Measurements from ENCODE around the gene ACP4. TPM values are rescaled to one million over a fixed set of nuclear protein-coding genes. Genes with fewer than 3 reads are reported as not detected.
"Not testable (repeated sequence)": the region's sequence is repeated elsewhere in the genome, so short reads cannot be mapped to it uniquely, and the experiment has no call there.

Gene ACP4
- total and polyA plus RNA-seq, 2 donors, result not detected

- H3K36me3 ChIP-seq (ENCODE audit: control insufficient read depth in 2 of 2, insufficient read depth in 2 of 2, low read length in 1 of 2); H3K27ac ChIP-seq (ENCODE audit: low read depth in 1 of 2, low read length in 1 of 2); H3K4me3 ChIP-seq (ENCODE audit: low read length in 2 of 2); H3K9me3 ChIP-seq (ENCODE audit: control insufficient read depth in 2 of 2, insufficient read depth in 1 of 2, low read length in 1 of 2); DNase-seq (ENCODE audit: low read depth in 6 of 9, low spot score in 9 of 9); H3K27me3 ChIP-seq (ENCODE audit: control insufficient read depth in 2 of 2, insufficient read depth in 1 of 2, low read length in 1 of 2); H3K4me1 ChIP-seq (ENCODE audit: control insufficient read depth in 2 of 2, insufficient read depth in 2 of 2, low read length in 2 of 2): not testable (repeated sequence)
- 95% methylated on average over 3 of the region's 3 CpGs for WGBS
Observed at GRCh38 chr19:50757624-50758023, 32.6 kb upstream of the ACP4 start.

GRCh38 chr19:50759076-50759475, 31.1 kb upstream of the ACP4 start:
- 88% methylated on average over 18 of the region's 18 CpGs for WGBS
- H3K27me3 ChIP-seq (ENCODE audit: control insufficient read depth in 2 of 2, insufficient read depth in 1 of 2, low read length in 1 of 2); H3K4me1 ChIP-seq (ENCODE audit: control insufficient read depth in 2 of 2, insufficient read depth in 2 of 2, low read length in 2 of 2): not testable (repeated sequence)

GRCh38 chr19:50759886-50760285, 30.3 kb upstream of the ACP4 start:
- Histone ChIP-seq H3K4me3 (ENCODE audit: low read length in 2 of 2) (no peak overlapping the region), H3K4me1 (ENCODE audit: control insufficient read depth in 2 of 2, insufficient read depth in 2 of 2, low read length in 2 of 2) (no peaks in the 10 kb centered on the region), H3K27me3 (ENCODE audit: control insufficient read depth in 2 of 2, insufficient read depth in 1 of 2, low read length in 1 of 2) (peaks cover 0 to 2% of the 10 kb centered on the region in 2 donors), H3K36me3 (ENCODE audit: control insufficient read depth in 2 of 2, insufficient read depth in 2 of 2, low read length in 1 of 2) (no peaks in the 10 kb centered on the region), H3K27ac (ENCODE audit: low read depth in 1 of 2, low read length in 1 of 2) (no peak overlapping the region), H3K9me3 (ENCODE audit: control insufficient read depth in 2 of 2, insufficient read depth in 1 of 2, low read length in 1 of 2) (no peaks in the 10 kb centered on the region)
- no peak for DNase-seq (ENCODE audit: low read depth in 6 of 9, low spot score in 9 of 9)
- WGBS, result 90% methylated on average over 4 of the region's 4 CpGs

More at GRCh38 chr19:50759076-50759475, 31.1 kb upstream of the ACP4 start:
- H3K27ac ChIP-seq (ENCODE audit: low read depth in 1 of 2, low read length in 1 of 2); H3K9me3 ChIP-seq (ENCODE audit: control insufficient read depth in 2 of 2, insufficient read depth in 1 of 2, low read length in 1 of 2); H3K4me3 ChIP-seq (ENCODE audit: low read length in 2 of 2); H3K36me3 ChIP-seq (ENCODE audit: control insufficient read depth in 2 of 2, insufficient read depth in 2 of 2, low read length in 1 of 2); DNase-seq (ENCODE audit: low read depth in 6 of 9, low spot score in 9 of 9): not testable (repeated sequence)

- not testable (repeated sequence) for H3K4me1 ChIP-seq (ENCODE audit: control insufficient read depth in 2 of 2, insufficient read depth in 2 of 2, low read length in 2 of 2); H3K4me3 ChIP-seq (ENCODE audit: low read length in 2 of 2); H3K27ac ChIP-seq (ENCODE audit: low read depth in 1 of 2, low read length in 1 of 2); H3K9me3 ChIP-seq (ENCODE audit: control insufficient read depth in 2 of 2, insufficient read depth in 1 of 2, low read length in 1 of 2); H3K36me3 ChIP-seq (ENCODE audit: control insufficient read depth in 2 of 2, insufficient read depth in 2 of 2, low read length in 1 of 2); DNase-seq (ENCODE audit: low read depth in 6 of 9, low spot score in 9 of 9); H3K27me3 ChIP-seq (ENCODE audit: control insufficient read depth in 2 of 2, insufficient read depth in 1 of 2, low read length in 1 of 2)
- WGBS, result 82% methylated on average over 3 of the region's 3 CpGs
Observed at GRCh38 chr19:50761501-50761900, 28.7 kb upstream of the ACP4 start.

DNA sequence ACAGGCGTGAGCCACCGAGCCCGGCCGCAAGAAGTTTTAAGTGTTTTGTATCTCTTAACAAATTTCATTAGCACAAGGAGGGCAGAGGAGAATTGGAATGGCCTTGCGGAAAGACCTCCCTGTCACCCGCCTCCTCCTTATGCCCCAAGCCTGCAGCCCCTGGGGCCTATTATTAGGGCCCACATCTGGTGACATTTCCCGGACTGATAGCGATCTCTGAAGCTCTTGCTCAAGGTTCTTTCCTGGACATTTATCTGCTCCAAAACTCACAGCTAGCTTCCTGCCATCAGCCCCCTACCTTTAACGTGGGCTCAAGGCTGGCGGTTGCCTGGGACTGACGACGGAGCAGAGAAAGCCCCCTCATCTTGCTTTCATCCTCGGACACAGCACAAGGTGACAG, 26.7 kb upstream of the ACP4 start:
- H3K4me3 ChIP-seq (ENCODE audit: low read length in 2 of 2); H3K9me3 ChIP-seq (ENCODE audit: control insufficient read depth in 2 of 2, insufficient read depth in 1 of 2, low read length in 1 of 2); H3K27ac ChIP-seq (ENCODE audit: low read depth in 1 of 2, low read length in 1 of 2); DNase-seq (ENCODE audit: low read depth in 6 of 9, low spot score in 9 of 9); H3K36me3 ChIP-seq (ENCODE audit: control insufficient read depth in 2 of 2, insufficient read depth in 2 of 2, low read length in 1 of 2); H3K4me1 ChIP-seq (ENCODE audit: control insufficient read depth in 2 of 2, insufficient read depth in 2 of 2, low read length in 2 of 2); H3K27me3 ChIP-seq (ENCODE audit: control insufficient read depth in 2 of 2, insufficient read depth in 1 of 2, low read length in 1 of 2): not testable (repeated sequence)
- 71% methylated on average over 13 of the region's 13 CpGs for whole genome bisulfite sequencing

DNA sequence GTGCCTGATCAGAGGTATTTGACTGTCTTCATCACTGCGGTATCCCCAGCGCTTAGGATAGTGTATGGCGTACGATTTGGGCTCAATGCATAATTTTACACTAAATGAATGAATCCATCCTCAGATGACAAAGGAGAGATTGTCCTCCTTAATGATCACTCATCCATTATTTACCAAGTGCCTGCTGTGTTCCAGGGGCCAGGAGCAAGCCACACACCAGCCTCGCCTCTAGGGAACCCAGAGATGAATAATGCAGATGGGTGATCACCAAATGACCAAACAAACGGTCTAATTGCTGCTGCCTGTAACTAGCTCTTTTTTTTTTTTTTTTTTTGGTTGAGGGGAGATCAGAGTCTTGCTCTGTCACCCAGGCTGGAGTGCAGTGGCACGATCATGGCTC, 25.8 kb upstream of the ACP4 start:
- no peak overlapping the region for H3K4me3 ChIP-seq (ENCODE audit: low read length in 2 of 2)
- H3K27ac ChIP-seq (ENCODE audit: low read depth in 1 of 2, low read length in 1 of 2), result no peak overlapping the region
- DNase-seq (ENCODE audit: low read depth in 6 of 9, low spot score in 9 of 9), result no peak
- no peaks in the 10 kb centered on the region for H3K36me3 ChIP-seq (ENCODE audit: control insufficient read depth in 2 of 2, insufficient read depth in 2 of 2, low read length in 1 of 2)
- no peaks in the 10 kb centered on the region for H3K27me3 ChIP-seq (ENCODE audit: control insufficient read depth in 2 of 2, insufficient read depth in 1 of 2, low read length in 1 of 2)
- whole genome bisulfite sequencing, result 90% methylated on average over 7 of the region's 7 CpGs
- H3K4me1 ChIP-seq (ENCODE audit: control insufficient read depth in 2 of 2, insufficient read depth in 2 of 2, low read length in 2 of 2), result no peaks in the 10 kb centered on the region
- no peaks in the 10 kb centered on the region for H3K9me3 ChIP-seq (ENCODE audit: control insufficient read depth in 2 of 2, insufficient read depth in 1 of 2, low read length in 1 of 2)

DNA sequence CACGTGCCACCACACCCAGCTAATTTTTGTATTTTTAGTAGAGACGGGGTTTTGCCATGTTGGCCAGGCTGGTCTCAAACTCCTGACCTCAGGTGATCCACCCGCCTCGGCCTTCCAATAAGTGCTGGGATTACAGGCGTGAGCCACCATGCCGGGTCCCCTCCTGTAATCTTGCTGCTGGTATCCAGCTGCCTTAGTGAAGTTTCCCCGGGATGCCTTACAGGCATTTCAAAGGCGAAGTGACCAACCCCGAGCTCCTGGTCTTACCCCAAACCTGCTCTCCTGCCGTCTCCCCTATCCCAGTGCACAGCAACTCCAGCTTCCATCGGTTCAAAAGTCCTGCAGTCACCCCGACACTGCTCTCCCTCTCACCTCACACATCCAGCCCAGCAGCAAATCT, 23.5 kb upstream of the ACP4 start:
- WGBS, result 90% methylated on average over 12 of the region's 12 CpGs
- H3K4me3 ChIP-seq (ENCODE audit: low read length in 2 of 2); H3K4me1 ChIP-seq (ENCODE audit: control insufficient read depth in 2 of 2, insufficient read depth in 2 of 2, low read length in 2 of 2); H3K27me3 ChIP-seq (ENCODE audit: control insufficient read depth in 2 of 2, insufficient read depth in 1 of 2, low read length in 1 of 2); H3K27ac ChIP-seq (ENCODE audit: low read depth in 1 of 2, low read length in 1 of 2); H3K9me3 ChIP-seq (ENCODE audit: control insufficient read depth in 2 of 2, insufficient read depth in 1 of 2, low read length in 1 of 2); H3K36me3 ChIP-seq (ENCODE audit: control insufficient read depth in 2 of 2, insufficient read depth in 2 of 2, low read length in 1 of 2); DNase-seq (ENCODE audit: low read depth in 6 of 9, low spot score in 9 of 9): not testable (repeated sequence)

DNA sequence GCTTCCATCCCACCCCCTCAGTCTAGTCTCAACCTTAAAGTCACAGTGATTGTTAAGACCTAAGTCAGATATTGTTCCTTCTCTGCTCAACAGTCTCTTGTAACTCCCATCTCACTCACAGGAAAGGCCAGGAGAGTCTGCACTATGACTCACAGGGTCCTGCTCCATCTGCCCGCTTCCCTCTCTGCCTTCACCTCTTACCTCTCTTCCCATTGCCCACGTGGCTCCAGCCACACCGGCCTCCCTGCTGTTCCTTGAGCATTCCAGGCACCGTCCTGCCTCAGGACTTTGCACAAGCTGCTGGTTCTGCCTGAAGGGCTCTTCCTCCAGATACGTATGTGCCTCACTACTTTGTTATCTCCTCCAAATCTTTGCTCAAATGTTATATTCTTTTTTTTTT, 23.0 kb upstream of the ACP4 start:
- not testable (repeated sequence) for H3K36me3 ChIP-seq (ENCODE audit: control insufficient read depth in 2 of 2, insufficient read depth in 2 of 2, low read length in 1 of 2); DNase-seq (ENCODE audit: low read depth in 6 of 9, low spot score in 9 of 9); H3K27ac ChIP-seq (ENCODE audit: low read depth in 1 of 2, low read length in 1 of 2); H3K4me1 ChIP-seq (ENCODE audit: control insufficient read depth in 2 of 2, insufficient read depth in 2 of 2, low read length in 2 of 2); H3K9me3 ChIP-seq (ENCODE audit: control insufficient read depth in 2 of 2, insufficient read depth in 1 of 2, low read length in 1 of 2); H3K4me3 ChIP-seq (ENCODE audit: low read length in 2 of 2); H3K27me3 ChIP-seq (ENCODE audit: control insufficient read depth in 2 of 2, insufficient read depth in 1 of 2, low read length in 1 of 2)
- WGBS, result 68% methylated on average over 5 of the region's 5 CpGs

DNA sequence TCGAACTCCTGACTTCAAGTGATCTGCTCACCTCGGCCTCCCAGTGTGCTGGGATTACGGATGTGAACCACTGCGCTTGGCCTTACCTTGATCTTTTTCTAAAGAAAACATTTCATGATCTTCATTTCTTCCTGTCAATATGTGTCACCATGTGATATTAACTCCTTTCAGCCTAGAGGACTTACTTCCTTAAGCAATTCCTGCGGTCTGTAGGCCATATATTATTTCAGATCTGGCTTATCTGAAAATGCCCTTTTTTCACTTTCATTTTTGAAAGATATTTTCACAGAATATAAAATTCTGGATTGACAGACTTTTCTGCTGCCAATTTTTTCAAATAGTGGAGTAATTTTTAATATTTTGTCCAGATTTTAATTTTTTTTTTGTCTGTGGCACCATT, 21.9 kb upstream of the ACP4 start:
- no peaks in the 10 kb centered on the region for H3K9me3 ChIP-seq (ENCODE audit: control insufficient read depth in 2 of 2, insufficient read depth in 1 of 2, low read length in 1 of 2)
- WGBS, result 39% methylated on average over 5 of the region's 5 CpGs
- H3K4me1 ChIP-seq (ENCODE audit: control insufficient read depth in 2 of 2, insufficient read depth in 2 of 2, low read length in 2 of 2), result no peaks in the 10 kb centered on the region
- H3K27me3 ChIP-seq (ENCODE audit: control insufficient read depth in 2 of 2, insufficient read depth in 1 of 2, low read length in 1 of 2), result peaks cover 0 to 2% of the 10 kb centered on the region in 2 donors
- no peak overlapping the region for H3K27ac ChIP-seq (ENCODE audit: low read depth in 1 of 2, low read length in 1 of 2)
- no peak overlapping the region for H3K4me3 ChIP-seq (ENCODE audit: low read length in 2 of 2)
- DNase-seq (ENCODE audit: low read depth in 6 of 9, low spot score in 9 of 9), result no peak
- no peaks in the 10 kb centered on the region for H3K36me3 ChIP-seq (ENCODE audit: control insufficient read depth in 2 of 2, insufficient read depth in 2 of 2, low read length in 1 of 2)

DNA sequence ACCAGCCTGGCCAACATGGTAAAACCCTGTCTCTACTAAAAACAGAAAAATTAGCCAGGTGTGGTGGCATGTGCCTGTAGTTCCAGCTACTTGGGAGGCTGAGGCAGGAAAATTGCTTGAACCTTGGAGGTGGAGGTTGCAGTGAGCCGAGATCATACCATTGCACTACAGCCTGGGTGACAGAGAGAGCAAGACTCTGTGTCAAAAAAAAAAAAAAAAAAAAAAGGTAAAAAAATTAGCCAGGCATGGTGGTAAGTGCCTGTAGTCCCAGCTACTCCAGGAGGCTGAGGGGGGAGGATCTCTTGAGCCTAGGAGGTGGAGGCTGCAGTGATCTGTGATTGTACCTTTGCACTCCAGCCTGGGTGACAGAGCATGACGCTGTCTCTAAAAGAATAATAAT, 20.1 kb upstream of the ACP4 start, which contains the start of gene GPR32:
Gene GPR32, plus strand, starts transcription at position 301 of the 400 bp plus-strand sequence. CDS start 137 bp downstream, outside the sequence.
- H3K27me3 ChIP-seq (ENCODE audit: control insufficient read depth in 2 of 2, insufficient read depth in 1 of 2, low read length in 1 of 2), result not testable (repeated sequence)

More for the DNA sequence above, 20.1 kb upstream of the ACP4 start, which contains the start of gene GPR32:
- not testable (repeated sequence) for H3K4me1 ChIP-seq (ENCODE audit: control insufficient read depth in 2 of 2, insufficient read depth in 2 of 2, low read length in 2 of 2); H3K27ac ChIP-seq (ENCODE audit: low read depth in 1 of 2, low read length in 1 of 2); DNase-seq (ENCODE audit: low read depth in 6 of 9, low spot score in 9 of 9); H3K4me3 ChIP-seq (ENCODE audit: low read length in 2 of 2); H3K9me3 ChIP-seq (ENCODE audit: control insufficient read depth in 2 of 2, insufficient read depth in 1 of 2, low read length in 1 of 2); H3K36me3 ChIP-seq (ENCODE audit: control insufficient read depth in 2 of 2, insufficient read depth in 2 of 2, low read length in 1 of 2)
- WGBS, result 90% methylated on average over 2 of the region's 2 CpGs
